ENCODE results near the gene TNIP2.

TNIP2 gene

DNA sequence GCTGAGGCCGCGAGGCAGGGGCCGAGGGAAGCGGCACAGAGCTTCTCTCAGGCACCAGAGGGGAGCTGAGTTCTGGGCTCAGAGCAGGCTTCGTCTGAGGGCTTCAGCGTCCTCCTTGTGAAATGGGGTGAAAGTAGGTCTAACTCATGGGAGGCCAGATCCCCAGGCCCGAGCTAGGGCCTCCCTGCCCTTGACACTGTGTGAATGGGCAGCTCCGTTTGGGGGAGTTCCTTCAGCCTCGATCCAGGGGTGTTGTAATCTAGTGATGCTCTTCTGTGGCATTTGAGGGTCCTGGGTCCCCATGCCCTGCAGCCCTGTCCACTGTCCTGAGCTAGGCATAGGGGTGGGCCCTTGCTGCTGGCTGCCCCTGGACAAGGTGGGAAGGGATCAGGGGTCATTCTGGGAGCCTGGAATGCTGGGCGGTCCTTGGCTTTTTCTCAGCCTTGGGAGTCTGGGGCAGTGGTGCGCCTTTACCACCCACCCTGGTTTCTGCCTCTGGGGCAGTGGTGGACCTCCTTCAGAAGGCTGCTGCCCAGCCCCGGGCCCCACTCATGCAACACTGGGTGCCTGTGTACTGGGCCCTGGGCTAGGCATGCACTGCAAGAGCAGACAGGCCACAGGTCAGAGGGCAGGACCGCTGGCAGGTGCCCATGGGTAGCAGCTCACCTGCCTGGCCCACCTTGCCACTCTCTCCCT lies 40.9 kb upstream of the TNIP2 start:
- Mint-ChIP-seq H3K27ac (no peak overlapping the region), H3K4me1 (peaks cover 77% of the 10 kb centered on the region), H3K4me3 (no peak overlapping the region), H3K36me3 (no peaks in the 10 kb centered on the region), H3K9me3 (no peaks in the 10 kb centered on the region), H3K27me3 (peaks cover 38% of the 10 kb centered on the region)
- DNase-seq, result no peak
- CTCF ChIA-PET, result no interaction called here

- CTCF ChIA-PET, result no interaction called here
- Mint-ChIP-seq H3K9me3 (no peaks in the 10 kb centered on the region), H3K27me3 (peaks cover 44% of the 10 kb centered on the region), H3K27ac (peak overlapping the region; percentile 80), H3K4me1 (peaks cover 70% of the 10 kb centered on the region), H3K36me3 (no peaks in the 10 kb centered on the region), H3K4me3 (no peak overlapping the region)
- no peak for DNase-seq
These were observed 40.0 kb upstream of the TNIP2 start for GRCh38 chr4:2795893-2796848.

DNA sequence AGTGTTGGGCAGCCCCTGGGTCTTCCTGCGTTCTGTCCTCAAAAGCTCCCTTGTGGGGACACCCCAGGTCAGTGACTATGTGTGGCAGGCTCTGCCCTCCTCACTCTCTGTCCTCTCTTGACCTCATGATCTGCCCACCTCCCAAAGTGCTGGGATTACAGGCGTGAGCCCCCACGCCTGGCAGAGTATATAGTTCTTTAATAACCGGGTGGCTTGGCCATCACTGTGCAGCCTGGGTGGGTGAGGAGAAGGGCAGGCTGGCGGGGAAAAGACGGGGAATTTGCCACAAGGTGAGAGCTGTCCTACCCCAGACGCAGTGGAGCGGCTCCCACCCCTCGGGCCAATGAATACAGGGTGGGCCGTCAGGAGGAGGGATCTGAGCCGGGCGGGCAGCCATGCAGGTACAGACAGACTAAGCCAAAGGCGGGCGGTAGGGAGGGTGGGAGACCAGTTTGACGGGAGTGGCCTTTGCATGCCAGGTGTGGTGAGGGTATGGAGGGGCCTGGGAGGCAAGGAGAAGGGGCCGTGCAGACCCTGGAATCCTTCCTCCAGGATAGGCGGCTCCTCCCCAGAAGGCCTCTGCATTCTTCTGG lies 39.3 kb upstream of the TNIP2 start:
- no peak overlapping the region for H3K27ac Mint-ChIP-seq
- CTCF ChIA-PET, result no interaction called here
- H3K27me3 Mint-ChIP-seq, result peaks cover 44% of the 10 kb centered on the region
- no peak overlapping the region for H3K4me3 Mint-ChIP-seq
- no peaks in the 10 kb centered on the region for H3K36me3 Mint-ChIP-seq
- H3K4me1 Mint-ChIP-seq, result peaks cover 68% of the 10 kb centered on the region
- no peaks in the 10 kb centered on the region for H3K9me3 Mint-ChIP-seq
- DNase-seq, result no peak

DNA sequence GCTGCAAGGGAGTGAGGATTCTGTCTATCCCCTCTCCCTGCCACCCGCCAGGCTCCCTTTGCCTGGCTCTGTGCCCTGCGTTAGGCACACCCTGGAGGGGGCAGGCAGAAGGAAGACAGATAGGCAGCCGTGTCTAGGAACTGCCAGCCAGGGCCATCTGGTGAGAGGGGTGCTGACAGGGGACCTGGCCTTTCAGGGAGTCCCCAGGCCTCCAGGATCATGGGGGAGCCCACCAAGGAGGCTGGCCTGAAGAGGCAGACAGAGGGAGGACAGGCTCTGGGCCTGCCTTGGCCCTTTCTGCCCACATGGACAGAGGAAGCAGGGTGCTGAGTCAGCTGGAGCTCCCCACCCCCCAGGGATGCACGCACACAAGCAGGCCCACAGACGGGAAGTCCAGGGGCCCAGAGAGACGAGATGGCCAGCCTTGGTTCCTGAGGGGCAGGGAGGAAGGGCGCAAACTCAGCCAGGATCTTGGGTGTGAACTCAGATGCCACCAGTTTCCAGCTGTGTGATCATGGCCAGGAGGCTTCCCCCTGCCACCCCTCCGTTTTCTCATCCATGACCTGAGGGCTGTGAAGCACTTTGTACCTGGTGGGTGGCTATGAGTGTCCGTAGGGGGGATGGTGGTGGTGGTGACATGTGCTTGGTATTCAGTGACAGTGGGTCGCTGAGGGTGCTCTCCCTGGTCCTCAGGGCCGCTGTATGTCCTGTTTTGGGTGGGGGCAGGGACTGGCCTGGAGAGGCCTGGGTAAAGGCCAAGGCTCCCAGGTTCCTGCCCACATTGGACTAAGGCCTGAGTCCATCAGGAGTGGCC lies 38.6 kb upstream of the TNIP2 start:
- Mint-ChIP-seq H3K36me3 (no peaks in the 10 kb centered on the region), H3K27me3 (peaks cover 44% of the 10 kb centered on the region), H3K4me1 (peaks cover 62% of the 10 kb centered on the region), H3K9me3 (no peaks in the 10 kb centered on the region), H3K4me3 (peak overlapping the region; percentile 84), H3K27ac (no peak overlapping the region)
- DNase-seq, result no peak
- CTCF ChIA-PET, result interaction anchor here (1.1 kb wide), 1 partner anchor 12 kb away, joined by 3 read pairs; no protein-coding TSS in a partner anchor

DNA sequence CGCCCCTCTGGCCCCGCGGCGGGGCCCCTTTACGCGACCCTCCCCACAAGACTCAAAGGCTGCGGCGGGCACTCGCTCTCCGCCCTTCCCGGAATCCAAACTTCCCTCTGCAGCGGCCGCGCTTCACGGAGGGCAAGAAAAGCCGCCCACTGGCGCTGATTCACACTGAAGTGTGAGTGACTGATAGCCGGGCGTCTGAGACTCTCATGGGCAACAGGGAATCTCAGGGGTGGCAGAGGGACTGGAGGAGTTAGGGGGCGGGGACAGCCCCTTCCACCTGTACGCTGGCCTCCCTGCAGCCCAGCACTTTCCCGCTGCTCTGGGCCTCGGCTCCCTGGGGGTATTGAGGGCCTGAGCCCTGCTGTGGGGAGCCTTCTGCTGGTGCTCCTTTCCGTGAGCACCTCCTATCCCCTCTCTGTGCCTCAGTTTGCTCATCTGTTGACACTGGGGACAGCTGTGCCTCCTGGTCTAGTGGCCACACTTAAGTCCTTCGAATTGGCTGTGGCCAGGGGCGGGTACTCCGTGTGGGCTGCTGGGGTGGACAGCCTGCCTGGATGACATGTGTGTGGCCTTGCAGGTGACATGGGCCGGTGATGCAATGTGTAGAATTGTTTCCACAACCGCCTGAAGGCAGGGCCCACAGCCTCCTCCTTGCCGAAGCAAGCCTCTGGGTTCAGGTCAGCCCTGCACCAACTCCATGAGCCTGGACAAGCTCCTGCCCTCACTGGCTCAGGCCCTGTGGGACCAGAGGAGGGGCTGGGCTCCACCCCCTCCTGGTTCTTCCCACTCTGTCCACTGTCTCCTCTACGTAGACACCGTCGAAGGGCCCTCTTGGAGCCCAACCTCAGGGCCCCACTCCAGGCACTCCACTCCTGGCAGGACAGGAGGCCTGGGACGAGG lies 37.7 kb upstream of the TNIP2 start:
- CTCF ChIA-PET, result interaction anchor here (1.1 kb wide), 1 partner anchor 11 kb away, joined by 3 read pairs; no protein-coding TSS in a partner anchor
- H3K4me3 Mint-ChIP-seq, result peak overlapping the region; percentile 84

DNA sequence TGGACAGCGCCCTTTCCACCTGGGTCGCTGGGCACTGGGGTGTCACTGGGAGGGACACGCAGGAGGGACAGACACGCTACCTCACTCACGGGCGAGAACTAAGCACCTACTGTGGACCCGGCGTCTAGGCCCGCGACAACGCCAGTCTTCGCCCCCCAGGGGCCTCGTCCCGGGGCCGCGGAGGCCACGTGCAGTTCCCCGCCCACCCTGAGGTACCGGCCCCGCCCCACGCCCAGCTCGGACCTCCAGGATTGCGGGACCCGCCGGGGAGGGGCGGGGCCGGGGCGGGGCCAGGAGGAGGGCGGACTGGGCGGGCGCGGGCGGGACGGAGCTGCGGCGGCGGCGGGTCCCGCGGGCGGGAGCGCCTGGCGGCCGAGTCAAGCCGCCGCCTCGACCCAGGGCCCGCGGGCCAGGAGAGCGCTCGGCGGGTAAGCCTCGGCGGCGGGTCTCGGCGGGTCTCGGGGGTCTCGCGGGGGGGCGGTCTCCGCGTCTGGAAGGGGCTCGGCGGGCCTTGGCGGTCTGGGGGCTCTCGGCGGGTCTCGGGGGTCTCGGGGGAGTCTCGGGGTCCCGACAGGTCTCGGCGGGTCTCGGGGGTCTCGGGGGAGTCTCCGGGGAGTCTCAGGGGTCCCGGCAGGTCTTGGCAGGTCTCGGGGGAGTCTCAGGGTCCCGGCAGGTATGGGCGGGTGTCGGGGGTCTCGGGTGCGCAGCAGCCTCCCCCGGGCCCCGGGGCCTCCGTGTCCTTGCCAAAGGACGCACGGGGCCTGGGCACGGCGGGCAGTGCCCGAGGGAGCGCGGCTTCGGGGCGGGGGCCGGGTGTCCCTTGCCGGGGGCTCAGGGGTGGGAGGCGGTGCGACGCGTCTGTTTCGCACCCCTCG lies 36.8 kb upstream of the TNIP2 start, which contains the start of gene SH3BP2:
SH3BP2 (plus strand) TSS at position 375 of the 875 bp plus-strand sequence. CDS start 27,533 bp downstream, outside the sequence.
- H3K4me3 Mint-ChIP-seq, result peak within 1 kb of the TSS; percentile 84
- CTCF ChIA-PET, result no interaction called here
- no peaks in the 10 kb centered on the region for H3K36me3 Mint-ChIP-seq
- H3K27ac Mint-ChIP-seq, result no peak within 1 kb of the TSS
- peak; percentile 75 for DNase-seq
- H3K4me1 Mint-ChIP-seq, result peaks cover 58% of the 10 kb centered on the region
- H3K27me3 Mint-ChIP-seq, result peaks cover 44% of the 10 kb centered on the region
- H3K9me3 Mint-ChIP-seq, result no peaks in the 10 kb centered on the region

More for the DNA sequence above, 37.7 kb upstream of the TNIP2 start:
- DNase-seq, result peak; percentile 49
- H3K27me3 Mint-ChIP-seq, result peaks cover 44% of the 10 kb centered on the region
- H3K9me3 Mint-ChIP-seq, result no peaks in the 10 kb centered on the region
- peaks cover 61% of the 10 kb centered on the region for H3K4me1 Mint-ChIP-seq
- H3K36me3 Mint-ChIP-seq, result no peaks in the 10 kb centered on the region
- no peak overlapping the region for H3K27ac Mint-ChIP-seq

- Mint-ChIP-seq H3K4me1 (peaks cover 58% of the 10 kb centered on the region), H3K27me3 (peaks cover 44% of the 10 kb centered on the region), H3K27ac (no peak overlapping the region), H3K9me3 (no peaks in the 10 kb centered on the region), H3K4me3 (peak overlapping the region; percentile 49), H3K36me3 (no peaks in the 10 kb centered on the region)
- CTCF ChIA-PET, result no interaction called here
- DNase-seq, result no peak
These were observed 36.2 kb upstream of the TNIP2 start for GRCh38 chr4:2792396-2792710.

DNA sequence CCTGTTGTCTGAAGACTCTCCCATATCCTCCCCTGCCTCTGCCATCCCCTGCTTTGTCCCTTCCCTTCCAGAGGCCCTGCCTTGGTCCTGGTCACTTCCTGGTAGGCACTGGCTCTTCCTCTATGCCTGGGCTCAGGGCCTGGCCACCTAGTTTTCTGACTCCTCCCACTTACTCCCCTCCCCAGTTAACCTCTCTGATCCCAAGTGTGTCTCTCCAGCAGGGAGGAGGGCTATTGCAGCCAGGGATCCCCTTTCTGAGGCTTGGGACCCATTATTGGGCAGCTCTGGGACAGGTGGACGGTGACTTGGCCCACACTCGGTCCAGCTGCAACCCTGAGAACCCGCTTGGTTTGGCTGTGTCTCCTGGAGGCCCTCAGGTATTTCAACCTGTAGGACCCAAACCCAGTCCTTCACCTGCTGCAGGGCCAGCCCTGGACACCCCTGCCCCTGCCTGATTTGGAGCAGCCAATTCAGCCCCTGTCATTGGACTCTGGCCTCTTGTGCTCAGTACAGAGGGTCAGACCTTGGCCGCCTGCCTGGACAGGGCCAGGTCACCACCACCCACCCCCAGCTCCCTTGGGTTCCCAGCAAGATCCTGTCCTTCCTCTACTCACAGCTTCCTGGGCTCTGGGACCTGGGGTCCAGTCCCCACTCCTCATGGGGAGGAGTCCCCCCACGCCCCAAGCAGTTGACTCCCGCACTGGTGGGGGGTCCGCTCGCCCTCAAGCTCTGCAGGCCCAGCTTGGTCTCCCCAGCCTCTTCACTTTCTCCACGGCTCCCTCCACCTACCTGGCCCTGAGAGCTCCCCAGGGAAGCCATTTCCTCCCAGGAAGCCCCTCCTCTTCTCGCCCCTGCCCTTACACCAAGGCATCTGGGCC lies 35.6 kb upstream of the TNIP2 start:
- CTCF ChIA-PET, result no interaction called here
- Mint-ChIP-seq H3K4me1 (peaks cover 60% of the 10 kb centered on the region), H3K36me3 (no peaks in the 10 kb centered on the region), H3K9me3 (no peaks in the 10 kb centered on the region), H3K4me3 (peak overlapping the region; percentile 49), H3K27me3 (peaks cover 44% of the 10 kb centered on the region), H3K27ac (no peak overlapping the region)
- no peak for DNase-seq

GRCh38 chr4:2790583-2791517 lies 34.7 kb upstream of the TNIP2 start:
- peaks cover 35% of the 10 kb centered on the region for H3K27me3 Mint-ChIP-seq
- peak overlapping the region; percentile 8 for H3K27ac Mint-ChIP-seq
- H3K9me3 Mint-ChIP-seq, result no peaks in the 10 kb centered on the region
- CTCF ChIA-PET, result interaction anchor here (0.7 to 1.2 kb wide), 2 partner anchors 9 to 22 kb away, joined by 3 read pairs; no protein-coding TSS in a partner anchor
- no peak overlapping the region for H3K4me3 Mint-ChIP-seq
- DNase-seq, result peak; percentile 20
- H3K4me1 Mint-ChIP-seq, result peaks cover 60% of the 10 kb centered on the region
- no peaks in the 10 kb centered on the region for H3K36me3 Mint-ChIP-seq

DNA sequence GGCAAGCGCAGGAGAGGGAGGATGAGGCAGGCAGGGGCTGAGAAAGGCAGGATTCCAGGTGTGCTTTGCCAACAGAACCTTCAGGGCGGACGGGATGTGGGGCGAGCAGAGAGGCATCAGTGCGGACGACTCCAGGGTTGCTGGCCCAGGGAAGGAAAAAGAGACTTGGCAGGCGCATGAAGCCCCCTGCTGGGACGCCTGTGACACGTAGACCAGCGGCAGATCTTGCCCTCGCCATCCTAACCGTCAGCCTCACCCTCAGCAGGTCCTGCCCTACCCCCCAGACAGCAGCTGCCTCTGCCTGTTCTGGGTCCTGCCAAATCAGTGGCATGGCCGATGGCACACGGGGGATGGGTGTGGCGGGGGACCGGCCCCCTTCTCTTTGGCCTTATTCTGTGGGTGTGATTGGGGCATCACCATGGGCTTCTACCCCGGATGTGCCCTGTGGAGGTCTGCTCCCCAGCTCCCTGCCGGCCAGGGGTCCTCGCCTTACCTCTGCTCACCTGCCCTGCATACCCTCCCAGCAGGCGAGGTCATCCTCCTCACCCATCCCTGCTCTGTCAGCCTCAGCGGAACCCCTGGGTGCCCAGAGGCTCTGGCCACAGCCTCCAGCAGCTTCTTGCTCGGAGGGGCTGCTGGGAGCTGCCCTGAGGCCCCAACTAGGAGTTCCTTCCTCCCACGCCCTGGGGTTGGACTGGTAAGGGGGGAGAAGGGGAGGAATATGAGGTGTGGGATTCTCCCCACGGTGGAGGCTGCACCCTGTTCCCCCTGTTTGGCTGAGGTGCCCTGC lies 33.9 kb upstream of the TNIP2 start:
- Mint-ChIP-seq H3K27ac (peak overlapping the region; percentile 53), H3K4me1 (peaks cover 63% of the 10 kb centered on the region), H3K9me3 (no peaks in the 10 kb centered on the region), H3K4me3 (no peak overlapping the region), H3K36me3 (no peaks in the 10 kb centered on the region), H3K27me3 (peaks cover 30% of the 10 kb centered on the region)
- CTCF ChIA-PET, result interaction anchor here (0.7 to 1.2 kb wide), 2 partner anchors 9 to 23 kb away, joined by 3 read pairs; no protein-coding TSS in a partner anchor
- peak; percentile 20 for DNase-seq
